K562 (cell line): Measurements from ENCODE around the gene MED22. TPM values are rescaled to one million over a fixed set of nuclear protein-coding genes. Genes with fewer than 3 reads are reported as not detected.

Experiments
- BCOR ChIP-seq: fragments of 450-650 bp; IDR thresholded peaks from 2 replicates; pipeline ENCODE4 v1.6.1; 2016
- RFX1 ChIP-seq: fragments of 450-650 bp; IDR thresholded peaks from 2 replicates; pipeline ENCODE4 v1.6.1; 2016; ENCODE audit warnings: mild to moderate bottlenecking, moderate library complexity
- WHSC1 ChIP-seq: IDR thresholded peaks from one replicate; pipeline ENCODE4 v1.6.1; 2012; ENCODE audit warnings: low read length, control low read depth, inconsistent platforms
- ZSCAN32 ChIP-seq: fragments of 450-650 bp; formaldehyde crosslinking; IDR thresholded peaks from 2 replicates; pipeline ENCODE4 v1.4.0; 2020; ENCODE audit warnings: mild to moderate bottlenecking, moderate library complexity
- polyA plus RNA-seq, 8 experiments: library from polyadenylated mRNA; depleted of rRNA in 4 of 8; stranded (reverse) in 5 of 8; unstranded in 3 of 8; fragments of >200 nt; fragmentation: Nextera tagmentation in 2 of 8; fragmentation: Illumina TruSeq in 1 of 8; extraction: Ambion mirVana in 2 of 8; extraction: Trizol in 1 of 8; gene quantifications; 2 replicates each; pipeline versions ENCODE4 v1.2.1 to v1.2.3, GENCODE V29; 2011 to 2014; ENCODE audit warnings: inconsistent platforms in 1 of 8, missing spikeins in 1 of 8
- total RNA-seq, 7 experiments: library from RNA; depleted of rRNA in 6 of 7; stranded (reverse); fragments of >200 nt in 6 of 7; fragmentation: Illumina TruSeq in 2 of 7; extraction: Trizol in 2 of 7; gene quantifications; 2 replicates each; pipeline versions ENCODE4 v1.2.1 to v1.2.3, GENCODE V29; 2011 to 2021; ENCODE audit warnings: low replicate concordance in 1 of 7
- TF ChIP-seq, protein P1 (sequence below): sonication (generic); formaldehyde crosslinking; IDR thresholded peaks from 2 replicates; pipeline ENCODE4 v1.8.0; 2022; ENCODE audit warnings: mild to moderate bottlenecking, missing genetic modification reagents
- TF ChIP-seq, protein P2 (sequence below): fragments of 450-650 bp; IDR thresholded peaks from 2 replicates; pipeline ENCODE4 v1.6.1; 2018; ENCODE audit not compliant: partially characterized antibody
- TF ChIP-seq, protein P3 (sequence below): fragments of 250-450 bp; sonication (Bioruptor Pico); IDR thresholded peaks from 2 replicates; pipeline ENCODE4 v1.8.0; 2021; ENCODE audit warnings: borderline replicate concordance, mild to moderate bottlenecking, moderate library complexity; ENCODE audit not compliant: poor library complexity, severe bottlenecking
- TF ChIP-seq, protein P4 (sequence below): fragments of 150-350 bp; conservative IDR thresholded peaks from 2 replicates; pipeline ENCODE4 v1.6.1; 2014; ENCODE audit warnings: low read length

The MED22 gene
- total and polyA plus RNA-seq, 9 of the 15 experiments (the other 6 are each of a cell fraction or from before 2014, with no cell fraction given): 0.73 to 35.6 (median 22.3) TPM

DNA sequence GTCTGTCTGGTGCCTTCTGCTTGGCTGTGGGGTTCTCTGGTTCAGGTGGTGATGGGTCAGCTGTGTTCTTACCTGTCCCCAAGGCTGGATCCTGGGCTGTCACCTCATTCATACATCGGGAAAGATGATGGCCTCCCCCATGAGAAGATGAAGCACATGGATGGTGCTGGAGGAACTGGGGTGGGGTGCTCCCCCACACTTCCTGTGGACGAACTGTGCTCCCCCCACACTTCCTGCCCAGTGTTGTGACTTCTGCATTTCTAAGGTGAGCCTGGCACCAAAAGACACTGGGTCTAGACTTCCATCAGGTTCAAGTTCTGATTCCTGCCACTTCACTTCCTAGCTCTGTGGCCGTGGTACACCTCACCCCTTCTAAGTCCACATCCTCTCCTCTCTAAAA, 7.7 kb downstream of the MED22 start (continued):
- TF ChIP-seq WHSC1 (no peak), RFX1 (no peak), ZSCAN32 (CRISPR knock-in tag) (no peak), BCOR (no peak)
- TF ChIP-seq, protein P1, sequence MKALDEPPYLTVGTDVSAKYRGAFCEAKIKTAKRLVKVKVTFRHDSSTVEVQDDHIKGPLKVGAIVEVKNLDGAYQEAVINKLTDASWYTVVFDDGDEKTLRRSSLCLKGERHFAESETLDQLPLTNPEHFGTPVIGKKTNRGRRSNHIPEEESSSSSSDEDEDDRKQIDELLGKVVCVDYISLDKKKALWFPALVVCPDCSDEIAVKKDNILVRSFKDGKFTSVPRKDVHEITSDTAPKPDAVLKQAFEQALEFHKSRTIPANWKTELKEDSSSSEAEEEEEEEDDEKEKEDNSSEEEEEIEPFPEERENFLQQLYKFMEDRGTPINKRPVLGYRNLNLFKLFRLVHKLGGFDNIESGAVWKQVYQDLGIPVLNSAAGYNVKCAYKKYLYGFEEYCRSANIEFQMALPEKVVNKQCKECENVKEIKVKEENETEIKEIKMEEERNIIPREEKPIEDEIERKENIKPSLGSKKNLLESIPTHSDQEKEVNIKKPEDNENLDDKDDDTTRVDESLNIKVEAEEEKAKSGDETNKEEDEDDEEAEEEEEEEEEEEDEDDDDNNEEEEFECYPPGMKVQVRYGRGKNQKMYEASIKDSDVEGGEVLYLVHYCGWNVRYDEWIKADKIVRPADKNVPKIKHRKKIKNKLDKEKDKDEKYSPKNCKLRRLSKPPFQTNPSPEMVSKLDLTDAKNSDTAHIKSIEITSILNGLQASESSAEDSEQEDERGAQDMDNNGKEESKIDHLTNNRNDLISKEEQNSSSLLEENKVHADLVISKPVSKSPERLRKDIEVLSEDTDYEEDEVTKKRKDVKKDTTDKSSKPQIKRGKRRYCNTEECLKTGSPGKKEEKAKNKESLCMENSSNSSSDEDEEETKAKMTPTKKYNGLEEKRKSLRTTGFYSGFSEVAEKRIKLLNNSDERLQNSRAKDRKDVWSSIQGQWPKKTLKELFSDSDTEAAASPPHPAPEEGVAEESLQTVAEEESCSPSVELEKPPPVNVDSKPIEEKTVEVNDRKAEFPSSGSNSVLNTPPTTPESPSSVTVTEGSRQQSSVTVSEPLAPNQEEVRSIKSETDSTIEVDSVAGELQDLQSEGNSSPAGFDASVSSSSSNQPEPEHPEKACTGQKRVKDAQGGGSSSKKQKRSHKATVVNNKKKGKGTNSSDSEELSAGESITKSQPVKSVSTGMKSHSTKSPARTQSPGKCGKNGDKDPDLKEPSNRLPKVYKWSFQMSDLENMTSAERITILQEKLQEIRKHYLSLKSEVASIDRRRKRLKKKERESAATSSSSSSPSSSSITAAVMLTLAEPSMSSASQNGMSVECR (CRISPR knock-in tag): no peak
- TF ChIP-seq, protein P2, sequence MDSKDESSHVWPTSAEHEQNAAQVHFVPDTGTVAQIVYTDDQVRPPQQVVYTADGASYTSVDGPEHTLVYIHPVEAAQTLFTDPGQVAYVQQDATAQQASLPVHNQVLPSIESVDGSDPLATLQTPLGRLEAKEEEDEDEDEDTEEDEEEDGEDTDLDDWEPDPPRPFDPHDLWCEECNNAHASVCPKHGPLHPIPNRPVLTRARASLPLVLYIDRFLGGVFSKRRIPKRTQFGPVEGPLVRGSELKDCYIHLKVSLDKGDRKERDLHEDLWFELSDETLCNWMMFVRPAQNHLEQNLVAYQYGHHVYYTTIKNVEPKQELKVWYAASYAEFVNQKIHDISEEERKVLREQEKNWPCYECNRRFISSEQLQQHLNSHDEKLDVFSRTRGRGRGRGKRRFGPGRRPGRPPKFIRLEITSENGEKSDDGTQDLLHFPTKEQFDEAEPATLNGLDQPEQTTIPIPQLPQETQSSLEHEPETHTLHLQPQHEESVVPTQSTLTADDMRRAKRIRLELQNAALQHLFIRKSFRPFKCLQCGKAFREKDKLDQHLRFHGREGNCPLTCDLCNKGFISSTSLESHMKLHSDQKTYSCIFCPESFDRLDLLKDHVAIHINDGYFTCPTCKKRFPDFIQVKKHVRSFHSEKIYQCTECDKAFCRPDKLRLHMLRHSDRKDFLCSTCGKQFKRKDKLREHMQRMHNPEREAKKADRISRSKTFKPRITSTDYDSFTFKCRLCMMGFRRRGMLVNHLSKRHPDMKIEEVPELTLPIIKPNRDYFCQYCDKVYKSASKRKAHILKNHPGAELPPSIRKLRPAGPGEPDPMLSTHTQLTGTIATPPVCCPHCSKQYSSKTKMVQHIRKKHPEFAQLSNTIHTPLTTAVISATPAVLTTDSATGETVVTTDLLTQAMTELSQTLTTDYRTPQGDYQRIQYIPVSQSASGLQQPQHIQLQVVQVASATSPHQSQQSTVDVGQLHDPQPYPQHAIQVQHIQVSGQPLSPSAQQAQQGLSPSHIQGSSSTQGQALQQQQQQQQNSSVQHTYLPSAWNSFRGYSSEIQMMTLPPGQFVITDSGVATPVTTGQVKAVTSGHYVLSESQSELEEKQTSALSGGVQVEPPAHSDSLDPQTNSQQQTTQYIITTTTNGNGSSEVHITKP: no peak
- TF ChIP-seq, protein P3, sequence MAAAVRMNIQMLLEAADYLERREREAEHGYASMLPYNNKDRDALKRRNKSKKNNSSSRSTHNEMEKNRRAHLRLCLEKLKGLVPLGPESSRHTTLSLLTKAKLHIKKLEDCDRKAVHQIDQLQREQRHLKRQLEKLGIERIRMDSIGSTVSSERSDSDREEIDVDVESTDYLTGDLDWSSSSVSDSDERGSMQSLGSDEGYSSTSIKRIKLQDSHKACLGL (CRISPR knock-in tag): no peak
- TF ChIP-seq, protein P4, sequence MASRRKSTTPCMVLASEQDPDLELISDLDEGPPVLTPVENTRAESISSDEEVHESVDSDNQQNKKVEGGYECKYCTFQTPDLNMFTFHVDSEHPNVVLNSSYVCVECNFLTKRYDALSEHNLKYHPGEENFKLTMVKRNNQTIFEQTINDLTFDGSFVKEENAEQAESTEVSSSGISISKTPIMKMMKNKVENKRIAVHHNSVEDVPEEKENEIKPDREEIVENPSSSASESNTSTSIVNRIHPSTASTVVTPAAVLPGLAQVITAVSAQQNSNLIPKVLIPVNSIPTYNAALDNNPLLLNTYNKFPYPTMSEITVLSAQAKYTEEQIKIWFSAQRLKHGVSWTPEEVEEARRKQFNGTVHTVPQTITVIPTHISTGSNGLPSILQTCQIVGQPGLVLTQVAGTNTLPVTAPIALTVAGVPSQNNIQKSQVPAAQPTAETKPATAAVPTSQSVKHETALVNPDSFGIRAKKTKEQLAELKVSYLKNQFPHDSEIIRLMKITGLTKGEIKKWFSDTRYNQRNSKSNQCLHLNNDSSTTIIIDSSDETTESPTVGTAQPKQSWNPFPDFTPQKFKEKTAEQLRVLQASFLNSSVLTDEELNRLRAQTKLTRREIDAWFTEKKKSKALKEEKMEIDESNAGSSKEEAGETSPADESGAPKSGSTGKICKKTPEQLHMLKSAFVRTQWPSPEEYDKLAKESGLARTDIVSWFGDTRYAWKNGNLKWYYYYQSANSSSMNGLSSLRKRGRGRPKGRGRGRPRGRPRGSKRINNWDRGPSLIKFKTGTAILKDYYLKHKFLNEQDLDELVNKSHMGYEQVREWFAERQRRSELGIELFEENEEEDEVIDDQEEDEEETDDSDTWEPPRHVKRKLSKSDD: no peak
